Nephron (organoid): ENCODE measurements around the gene TAS1R2.

Source experiments
- H3K27ac Mint-ChIP-seq, 3 experiments: 2 replicates each; pipeline ENCODE4 v1.8.0; 2020; ENCODE audit warnings: mixed read lengths in 3 of 3, mild to moderate bottlenecking in 2 of 3, moderate library complexity in 1 of 3
- H3K27me3 Mint-ChIP-seq: 2 replicates; pipeline ENCODE4 v1.8.0; 2021; ENCODE audit warnings: low read depth, mild to moderate bottlenecking, moderate library complexity, mixed read lengths
- H3K36me3 Mint-ChIP-seq: 2 replicates; pipeline ENCODE4 v1.8.0; 2020; ENCODE audit warnings: low read depth, mixed read lengths
- H3K4me1 Mint-ChIP-seq: 2 replicates; pipeline ENCODE4 v1.8.0; 2020; ENCODE audit warnings: mixed read lengths
- H3K4me3 Mint-ChIP-seq, 3 experiments: 2 replicates each; pipeline ENCODE4 v1.8.0; 2020; ENCODE audit warnings: mild to moderate bottlenecking in 3 of 3, mixed read lengths in 3 of 3, moderate library complexity in 2 of 3
- H3K9me3 Mint-ChIP-seq: 2 replicates; pipeline ENCODE4 v1.8.0; 2020; ENCODE audit warnings: mixed read lengths
- TF ChIP-seq, protein P1 (sequence below), 3 experiments: fragments of 200-600 bp; sonication (generic); IDR thresholded peaks; one replicate each; pipeline ENCODE4 v1.5.0; 2021; ENCODE audit warnings: antibody characterized with exemption in 3 of 3; ENCODE audit not compliant: unreplicated experiment in 3 of 3

The TAS1R2 gene

DNA sequence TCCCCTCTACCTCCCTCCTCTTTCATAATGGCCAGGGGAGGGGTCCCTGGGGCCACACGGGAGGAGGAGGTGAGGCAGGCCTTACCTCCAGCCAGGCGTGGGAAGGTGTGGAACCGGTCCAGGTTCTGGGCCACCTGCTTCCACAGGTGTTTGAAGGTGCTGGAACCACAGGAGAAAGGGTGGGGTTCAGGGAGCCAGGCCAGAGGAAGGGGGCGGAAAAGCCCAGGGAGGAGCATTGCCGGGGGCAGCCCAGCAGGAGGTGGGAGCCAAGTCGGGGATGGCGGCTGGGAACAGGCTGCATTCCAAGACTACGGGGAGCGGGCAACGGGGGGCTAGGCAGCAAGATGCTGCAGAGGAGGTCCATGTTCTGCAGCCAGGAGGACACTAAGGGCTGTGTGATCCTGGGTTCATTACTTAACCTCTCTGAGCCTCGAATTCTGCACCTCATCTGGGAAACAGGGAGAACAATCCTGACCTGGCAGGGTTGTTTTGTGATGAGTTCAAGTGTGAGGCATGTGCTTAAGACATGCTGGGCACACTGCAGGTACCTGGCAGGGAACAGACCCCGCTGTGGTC is 19.8 kb upstream of the TAS1R2 start:
- Mint-ChIP-seq H3K27ac (no peak overlapping the region), H3K36me3 (peaks cover 9% of the 10 kb centered on the region), H3K9me3 (no peaks in the 10 kb centered on the region), H3K4me1 (peaks cover 15% of the 10 kb centered on the region), H3K27me3 (peaks cover 36% of the 10 kb centered on the region), H3K4me3 (no peak overlapping the region)
- TF ChIP-seq, protein P1, sequence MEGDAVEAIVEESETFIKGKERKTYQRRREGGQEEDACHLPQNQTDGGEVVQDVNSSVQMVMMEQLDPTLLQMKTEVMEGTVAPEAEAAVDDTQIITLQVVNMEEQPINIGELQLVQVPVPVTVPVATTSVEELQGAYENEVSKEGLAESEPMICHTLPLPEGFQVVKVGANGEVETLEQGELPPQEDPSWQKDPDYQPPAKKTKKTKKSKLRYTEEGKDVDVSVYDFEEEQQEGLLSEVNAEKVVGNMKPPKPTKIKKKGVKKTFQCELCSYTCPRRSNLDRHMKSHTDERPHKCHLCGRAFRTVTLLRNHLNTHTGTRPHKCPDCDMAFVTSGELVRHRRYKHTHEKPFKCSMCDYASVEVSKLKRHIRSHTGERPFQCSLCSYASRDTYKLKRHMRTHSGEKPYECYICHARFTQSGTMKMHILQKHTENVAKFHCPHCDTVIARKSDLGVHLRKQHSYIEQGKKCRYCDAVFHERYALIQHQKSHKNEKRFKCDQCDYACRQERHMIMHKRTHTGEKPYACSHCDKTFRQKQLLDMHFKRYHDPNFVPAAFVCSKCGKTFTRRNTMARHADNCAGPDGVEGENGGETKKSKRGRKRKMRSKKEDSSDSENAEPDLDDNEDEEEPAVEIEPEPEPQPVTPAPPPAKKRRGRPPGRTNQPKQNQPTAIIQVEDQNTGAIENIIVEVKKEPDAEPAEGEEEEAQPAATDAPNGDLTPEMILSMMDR (IDR thresholded peaks at IDR 0.05; ENCODE audit: unreplicated experiment in 3 of 3), result no peak

DNA sequence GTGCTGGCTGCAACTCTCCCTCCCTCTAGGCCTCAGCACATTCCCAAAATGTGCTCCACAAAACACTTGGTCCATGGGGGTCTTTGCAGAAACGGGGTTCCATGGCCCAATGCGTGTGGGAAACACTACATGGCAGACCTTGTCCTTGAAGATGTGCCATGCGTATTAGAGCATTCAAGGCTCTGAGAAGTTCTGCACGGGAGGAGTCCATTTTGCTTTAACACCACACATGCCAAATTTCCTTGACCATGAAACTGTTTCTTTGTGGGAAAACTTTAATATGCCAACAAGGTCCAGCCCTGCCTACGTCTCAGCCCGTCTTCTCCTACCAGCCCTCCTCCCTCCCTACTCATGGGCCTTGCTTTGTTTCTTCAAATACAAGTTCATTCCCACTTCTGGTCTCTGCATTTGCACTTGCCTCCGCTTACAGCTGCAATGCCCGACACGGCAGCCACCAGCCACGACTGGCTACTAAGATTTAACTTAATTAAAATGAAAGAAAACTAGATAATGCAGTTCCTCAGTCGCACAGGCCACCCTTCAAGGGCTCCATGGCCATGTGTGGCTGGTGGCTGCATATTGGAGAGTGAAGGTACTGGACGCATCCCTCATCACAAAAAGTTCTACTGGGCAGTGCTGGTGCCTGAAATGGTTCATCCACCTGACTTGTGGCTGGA is 19.2 kb upstream of the TAS1R2 start:
- peaks cover 9% of the 10 kb centered on the region for H3K36me3 Mint-ChIP-seq
- H3K9me3 Mint-ChIP-seq, result no peaks in the 10 kb centered on the region
- no peak overlapping the region for H3K27ac Mint-ChIP-seq
- H3K27me3 Mint-ChIP-seq, result peaks cover 30% of the 10 kb centered on the region
- H3K4me3 Mint-ChIP-seq, result no peak overlapping the region
- TF ChIP-seq, protein P1 (IDR thresholded peaks at IDR 0.05; ENCODE audit: unreplicated experiment in 3 of 3), result no peak
- H3K4me1 Mint-ChIP-seq, result peaks cover 8% of the 10 kb centered on the region

DNA sequence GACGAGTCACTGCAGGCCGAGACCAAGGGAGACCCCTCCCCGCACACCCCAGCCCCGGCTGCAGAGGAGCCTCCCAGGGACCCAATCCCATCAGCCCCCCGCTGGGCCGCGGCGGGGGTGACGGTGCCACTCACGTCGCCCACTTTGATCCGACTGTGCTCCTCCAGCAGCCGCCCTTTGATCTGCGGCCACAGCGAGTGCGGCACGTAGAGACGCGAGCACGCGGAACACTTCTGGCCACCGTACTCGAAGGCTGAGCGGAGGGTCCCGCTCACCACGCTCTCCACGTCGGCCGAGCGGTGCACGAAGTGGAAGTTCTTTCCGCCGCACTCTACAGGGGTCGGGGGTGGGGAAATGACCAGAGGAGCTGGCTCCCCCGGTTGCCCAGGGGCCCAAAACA is 17.8 kb upstream of the TAS1R2 start:
- Mint-ChIP-seq H3K9me3 (no peaks in the 10 kb centered on the region), H3K4me3 (no peak overlapping the region), H3K4me1 (peaks cover 3% of the 10 kb centered on the region), H3K27ac (no peak overlapping the region), H3K36me3 (peaks cover 5% of the 10 kb centered on the region), H3K27me3 (peaks cover 27% of the 10 kb centered on the region)
- TF ChIP-seq, protein P1 (IDR thresholded peaks at IDR 0.05; ENCODE audit: unreplicated experiment in 3 of 3), result no peak

DNA sequence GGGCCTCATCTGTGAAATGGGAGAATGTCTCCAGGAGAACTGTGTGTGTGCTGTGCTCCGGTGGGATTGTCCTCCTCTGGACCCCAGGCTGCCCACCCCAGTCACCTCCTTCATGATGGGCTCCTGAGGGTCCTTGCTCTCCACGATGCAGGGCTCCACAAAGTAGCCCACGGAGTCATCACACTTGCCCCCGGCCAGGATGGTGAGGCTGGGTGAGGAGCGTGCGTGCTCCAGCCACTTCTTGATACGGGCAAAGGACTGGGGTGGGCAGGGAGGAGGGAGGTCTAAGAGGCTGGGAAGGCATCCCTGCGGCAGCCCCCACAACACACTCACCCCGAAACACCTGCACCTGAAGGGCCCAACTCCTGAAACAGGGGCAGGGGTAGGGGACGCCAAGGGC is 16.8 kb upstream of the TAS1R2 start:
- H3K4me1 Mint-ChIP-seq, result no peaks in the 10 kb centered on the region
- no peaks in the 10 kb centered on the region for H3K9me3 Mint-ChIP-seq
- peaks cover 2% of the 10 kb centered on the region for H3K36me3 Mint-ChIP-seq
- H3K4me3 Mint-ChIP-seq, result no peak overlapping the region
- H3K27me3 Mint-ChIP-seq, result peaks cover 23% of the 10 kb centered on the region
- TF ChIP-seq, protein P1 (IDR thresholded peaks at IDR 0.05; ENCODE audit: unreplicated experiment in 3 of 3), result no peak
- H3K27ac Mint-ChIP-seq, result no peak overlapping the region

DNA sequence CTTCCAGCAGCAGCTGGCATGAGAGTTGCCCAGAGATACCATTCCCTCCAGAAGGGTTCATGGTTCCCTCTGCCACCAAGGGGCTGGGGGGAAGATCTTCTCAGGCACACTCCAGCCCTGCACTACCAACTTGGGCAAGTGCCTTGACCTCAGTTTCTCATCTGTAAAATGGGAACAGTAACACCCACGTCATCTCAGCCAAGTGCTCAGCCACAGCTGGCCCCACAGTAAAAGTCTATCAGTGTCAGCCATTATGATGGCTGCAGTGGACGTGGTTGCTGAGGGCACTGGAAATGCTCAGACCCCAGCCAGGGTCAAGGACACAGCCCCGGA is 16.3 kb upstream of the TAS1R2 start:
- H3K9me3 Mint-ChIP-seq, result no peaks in the 10 kb centered on the region
- H3K4me3 Mint-ChIP-seq, result no peak overlapping the region
- H3K27ac Mint-ChIP-seq, result no peak overlapping the region
- H3K4me1 Mint-ChIP-seq, result no peaks in the 10 kb centered on the region
- TF ChIP-seq, protein P1 (IDR thresholded peaks at IDR 0.05; ENCODE audit: unreplicated experiment in 3 of 3), result no peak
- no peaks in the 10 kb centered on the region for H3K36me3 Mint-ChIP-seq
- peaks cover 18% of the 10 kb centered on the region for H3K27me3 Mint-ChIP-seq
